Left colon (tissue), 2 donors: ENCODE results near the gene NR2F2. TPM values are rescaled to one million over a fixed set of nuclear protein-coding genes. Genes with fewer than 3 reads are reported as not detected.
"Not testable (repeated sequence)": the region's sequence is repeated elsewhere in the genome, so short reads cannot be mapped to it uniquely, and the experiment has no call there.

Source experiments
- ATAC-seq: fragments of 200-7000 bp; cut with Tn5 transposase; one replicate; pipeline ENCODE4 v1.9.1; 2020; ENCODE audit warnings: mild to moderate bottlenecking, moderate library complexity
- DNase-seq, 2 donors: peaks; one replicate each; pipeline ENCODE4 v3.0.0-alpha.2; 2020
- intact Hi-C, 2 donors: fragments of 100-400 bp; cut with DNase I in 1 of 2; cut with micrococcal nuclease in 1 of 2; formaldehyde crosslinking; loops; one replicate each; pipeline versions ENCODE4 v1.11.2 to v1.14.0; 2022; cut with DNase I, micrococcal nuclease
- total RNA-seq, 2 donors: library from RNA; stranded (reverse); fragmentation: NEBNext Ultra II Directional; extraction: Animal tissue kit (Norgen Biotek cat#: 25700); gene quantifications; one replicate each; pipeline ENCODE4 v1.2.1, GENCODE V29; 2021
- donor health status: DM: no; HTN: no; CAD: no.
- donor health status: DM: yes; HTN: yes; CAD: no.

NR2F2 gene
- total RNA-seq, 2 donors from 2014 or later = 24.9 to 35.3 TPM

DNA sequence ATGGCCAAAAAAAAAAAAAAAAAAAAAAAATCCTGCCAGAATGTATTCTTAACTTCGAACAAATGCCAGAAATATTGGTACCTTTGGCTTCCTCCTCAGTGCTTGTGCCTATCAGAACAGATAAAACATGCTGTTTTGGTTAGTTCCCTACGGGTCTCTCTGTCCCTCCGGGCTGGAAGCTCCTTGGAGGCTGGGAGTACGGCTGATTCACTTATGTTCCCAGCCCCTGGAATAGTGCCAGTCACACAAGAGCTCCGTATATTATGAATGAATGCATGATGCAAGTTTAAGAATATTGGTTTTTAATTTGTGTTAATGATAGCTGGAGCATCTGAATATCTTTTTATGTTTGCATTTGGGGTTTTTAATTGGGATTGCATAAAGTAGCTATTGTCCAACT lies 44.0 kb downstream of the NR2F2 start:
- DNase-seq (no peak), ATAC-seq (no peak)
- intact Hi-C loops = no loop called here

DNA sequence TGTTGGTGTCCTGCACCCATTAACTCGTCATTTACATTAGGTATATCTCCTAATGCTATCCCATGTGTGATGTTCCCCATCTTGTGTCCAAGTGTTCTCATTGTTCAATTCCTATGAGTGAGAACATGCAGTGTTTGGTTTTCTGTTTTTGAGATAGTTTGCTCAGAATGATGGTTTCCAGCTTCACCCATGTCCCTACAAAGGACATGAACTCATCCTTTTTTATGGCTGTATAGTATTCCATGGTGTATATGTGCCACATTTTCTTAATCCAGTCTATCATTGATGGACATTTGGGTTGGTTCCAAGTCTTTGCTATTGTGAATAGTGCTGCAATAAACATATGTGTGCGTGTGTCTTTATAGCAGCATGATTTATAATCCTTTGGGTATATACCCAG lies 49.1 kb downstream of the NR2F2 start:
- intact Hi-C loops, DNase-seq, ATAC-seq: not testable (repeated sequence)

DNA sequence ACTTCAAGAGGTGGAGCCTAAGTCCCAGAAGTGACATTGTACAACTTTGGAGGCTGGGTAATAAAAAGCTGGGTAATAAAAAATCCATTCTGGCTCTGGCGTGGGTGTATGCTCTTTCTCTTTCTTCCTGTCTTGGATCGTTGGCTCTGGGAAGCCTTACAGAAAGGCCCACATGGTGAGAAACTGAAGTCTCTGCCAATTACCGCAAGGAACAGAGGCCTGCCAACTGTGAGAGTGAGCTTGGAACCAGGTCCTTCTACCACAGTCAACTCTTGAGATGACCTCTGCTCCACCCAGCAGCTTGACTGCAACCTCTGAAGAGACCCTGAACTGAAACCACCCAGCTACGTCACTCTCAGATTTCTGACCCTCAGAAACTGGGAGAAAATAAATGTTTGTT lies 51.0 kb downstream of the NR2F2 start:
- no peak for DNase-seq
- intact Hi-C loops = no loop called here
- ATAC-seq = no peak

DNA sequence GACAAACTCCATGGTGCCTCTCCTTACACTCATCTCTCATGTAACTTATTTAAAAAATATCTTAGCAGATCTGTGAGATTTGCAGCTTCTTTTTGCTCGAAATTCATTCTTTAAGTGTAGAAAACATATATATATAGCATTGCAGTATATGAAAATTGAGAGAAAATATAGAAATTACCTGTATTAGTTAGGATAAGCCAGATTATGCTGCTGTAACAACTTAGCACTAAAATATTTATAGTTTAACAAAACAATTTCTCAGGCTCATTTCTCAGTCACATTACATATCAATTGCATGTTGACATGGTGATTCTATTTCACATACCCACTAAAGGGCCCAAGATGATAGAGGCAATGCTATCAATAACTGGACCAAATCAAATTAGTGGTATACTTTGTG lies 54.7 kb downstream of the NR2F2 start:
- DNase-seq = no peak
- no peak for ATAC-seq
- intact Hi-C loops = no loop called here

DNA sequence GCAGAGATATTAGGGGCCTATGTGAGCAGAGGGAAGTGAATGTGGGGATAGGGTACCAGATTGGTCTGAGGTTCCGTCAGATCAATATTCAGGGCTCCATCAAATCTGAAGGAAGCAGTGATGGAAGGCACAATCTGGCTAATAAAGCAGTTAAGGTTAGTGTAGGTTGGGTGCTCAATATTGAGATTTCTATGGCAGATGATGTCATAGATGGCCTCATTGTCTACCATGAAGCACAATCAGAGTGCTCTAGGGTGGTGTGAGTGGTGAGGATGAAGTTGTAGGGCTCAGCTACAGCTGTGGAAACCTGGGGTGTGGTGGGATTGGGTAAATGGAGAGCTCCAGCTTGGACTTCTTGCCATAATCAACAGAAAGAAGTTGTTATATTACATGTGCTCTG lies 58.2 kb downstream of the NR2F2 start:
- intact Hi-C loops = no loop called here
- ATAC-seq = no peak
- no peak for DNase-seq
